Measurements from ENCODE around the gene SPIN2B.

DNA sequence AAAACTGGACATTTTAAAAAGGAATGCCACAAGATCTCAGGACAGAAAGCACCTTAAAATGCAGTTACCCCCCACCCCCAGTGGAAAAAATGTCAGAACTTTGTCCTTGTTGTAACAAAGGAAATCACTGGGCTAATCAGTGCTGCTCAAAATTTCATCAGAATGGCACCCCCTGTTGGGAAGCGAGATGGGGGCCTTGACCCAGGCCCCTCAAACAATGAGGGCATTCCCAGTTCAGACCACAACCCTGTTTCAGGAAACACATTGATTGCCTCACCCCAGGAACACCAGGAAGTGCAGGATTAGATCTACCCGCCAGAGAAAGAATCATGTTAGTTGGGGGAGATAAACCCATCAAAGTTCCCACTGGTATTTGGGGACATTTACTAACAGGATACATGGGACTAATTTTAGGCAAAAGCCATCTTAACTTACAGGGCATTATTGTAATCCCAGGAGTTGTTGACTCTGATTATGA is 16.4 kb downstream of the SPIN2B start:
- TF ChIP-seq CBX5 (CRISPR knock-in tag; IDR thresholded peaks at IDR 0.05; ENCODE audit: borderline replicate concordance) = no peak
- no peak for TF ChIP-seq ASH2L (IDR thresholded peaks at IDR 0.05; ENCODE audit: insufficient read length, low read depth, low read length)
- TF ChIP-seq ZNF878 (CRISPR knock-in tag; IDR thresholded peaks at IDR 0.05) = no peak
- TF ChIP-seq GABPA (IDR thresholded peaks at IDR 0.05; ENCODE audit: low read depth, low read length) = no peak
- TF ChIP-seq GABPA (CRISPR knock-in tag; IDR thresholded peaks at IDR 0.05; ENCODE audit: low read depth) = no peak
- no peak for TF ChIP-seq REXO4 (CRISPR knock-in tag; IDR thresholded peaks at IDR 0.05; ENCODE audit: borderline replicate concordance)
- no peak for TF ChIP-seq NR2C2 (CRISPR knock-in tag; IDR thresholded peaks at IDR 0.05; ENCODE audit: borderline replicate concordance)
- no peak for TF ChIP-seq ZFP37 (CRISPR knock-in tag; IDR thresholded peaks at IDR 0.05; ENCODE audit: borderline replicate concordance)
- TF ChIP-seq, protein P1, sequence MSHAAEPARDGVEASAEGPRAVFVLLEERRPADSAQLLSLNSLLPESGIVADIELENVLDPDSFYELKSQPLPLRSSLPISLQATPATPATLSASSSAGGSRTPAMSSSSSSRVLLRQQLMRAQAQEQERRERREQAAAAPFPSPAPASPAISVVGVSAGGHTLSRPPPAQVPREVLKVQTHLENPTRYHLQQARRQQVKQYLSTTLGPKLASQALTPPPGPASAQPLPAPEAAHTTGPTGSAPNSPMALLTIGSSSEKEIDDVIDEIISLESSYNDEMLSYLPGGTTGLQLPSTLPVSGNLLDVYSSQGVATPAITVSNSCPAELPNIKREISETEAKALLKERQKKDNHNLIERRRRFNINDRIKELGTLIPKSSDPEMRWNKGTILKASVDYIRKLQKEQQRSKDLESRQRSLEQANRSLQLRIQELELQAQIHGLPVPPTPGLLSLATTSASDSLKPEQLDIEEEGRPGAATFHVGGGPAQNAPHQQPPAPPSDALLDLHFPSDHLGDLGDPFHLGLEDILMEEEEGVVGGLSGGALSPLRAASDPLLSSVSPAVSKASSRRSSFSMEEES (CRISPR knock-in tag; IDR thresholded peaks at IDR 0.05) = no peak
- TF ChIP-seq ZNF44 (CRISPR knock-in tag; IDR thresholded peaks at IDR 0.05) = no peak
- TF ChIP-seq RAD21 (CRISPR knock-in tag; IDR thresholded peaks at IDR 0.05) = no peak
